ENCODE data around the gene CSTF1.

CSTF1 gene

DNA sequence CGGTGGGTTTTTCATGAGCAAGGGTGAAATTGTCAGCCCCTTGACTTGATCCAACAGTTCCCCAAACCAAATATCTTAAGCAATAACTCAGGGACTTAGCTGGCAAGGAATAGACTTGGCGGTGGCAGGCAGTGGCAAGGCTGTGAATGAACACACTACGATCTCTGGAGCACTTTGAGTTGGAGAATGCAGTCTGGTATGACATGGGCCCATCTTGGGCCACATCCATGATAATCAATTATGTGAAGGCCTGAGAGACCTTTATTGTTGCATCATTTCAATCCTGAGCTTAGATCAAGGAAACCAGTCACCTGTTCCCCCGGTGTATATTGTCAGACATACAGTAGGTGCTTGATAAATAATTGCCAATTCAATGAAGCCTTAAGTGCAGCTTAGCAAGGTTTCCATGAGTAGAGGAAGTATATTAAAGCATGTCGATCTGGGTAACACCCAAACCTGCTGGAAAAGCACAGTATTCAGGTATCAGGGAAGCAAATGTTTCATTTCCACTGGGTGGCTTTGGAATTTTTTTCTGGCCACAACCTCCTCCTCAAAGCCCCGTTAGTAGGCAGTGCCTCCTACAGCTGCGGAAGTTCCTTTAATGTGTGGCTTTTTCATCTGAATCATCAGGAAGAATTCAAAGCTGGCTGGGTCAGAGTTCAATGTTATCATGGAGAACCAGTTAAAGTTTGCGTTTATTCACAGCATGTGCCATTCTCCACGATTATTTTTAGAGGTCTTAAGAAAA is 29.8 kb downstream of the CSTF1 start:
- DNase-seq, result peak; percentile 86
- in situ Hi-C loops (cut with HindIII; ENCODE audit: low pct_ligation_motif_present, low pct_unique_long_range_greater_than_20kb, low sequenced_read_pairs), result no loop called here

GRCh38 chr20:56422824-56423189 is 30.4 kb downstream of the CSTF1 start:
- DNase-seq, result no peak
- in situ Hi-C loops (cut with HindIII; ENCODE audit: low pct_ligation_motif_present, low pct_unique_long_range_greater_than_20kb, low sequenced_read_pairs), result no loop called here

DNA sequence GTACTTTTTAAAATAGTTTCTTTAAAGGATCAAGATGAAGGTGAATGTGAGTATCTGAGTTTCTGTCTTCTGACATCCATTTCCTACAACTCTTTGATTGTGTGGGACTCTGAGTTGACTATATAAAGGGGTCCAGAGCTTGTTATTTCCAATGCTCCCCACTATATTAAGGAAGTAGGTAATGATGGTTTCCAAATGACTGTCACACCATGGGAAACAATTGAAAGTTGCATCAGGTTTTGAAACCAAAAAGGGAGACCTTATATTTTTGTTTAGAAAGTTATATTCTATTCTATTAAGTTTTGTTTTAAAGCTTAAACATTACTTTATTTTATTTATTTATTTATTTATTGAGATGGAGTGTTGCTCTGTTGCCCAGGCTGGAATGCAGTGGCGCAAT is 30.8 kb downstream of the CSTF1 start:
- in situ Hi-C loops (cut with HindIII; ENCODE audit: low pct_ligation_motif_present, low pct_unique_long_range_greater_than_20kb, low sequenced_read_pairs), result no loop called here
- no peak for DNase-seq

DNA sequence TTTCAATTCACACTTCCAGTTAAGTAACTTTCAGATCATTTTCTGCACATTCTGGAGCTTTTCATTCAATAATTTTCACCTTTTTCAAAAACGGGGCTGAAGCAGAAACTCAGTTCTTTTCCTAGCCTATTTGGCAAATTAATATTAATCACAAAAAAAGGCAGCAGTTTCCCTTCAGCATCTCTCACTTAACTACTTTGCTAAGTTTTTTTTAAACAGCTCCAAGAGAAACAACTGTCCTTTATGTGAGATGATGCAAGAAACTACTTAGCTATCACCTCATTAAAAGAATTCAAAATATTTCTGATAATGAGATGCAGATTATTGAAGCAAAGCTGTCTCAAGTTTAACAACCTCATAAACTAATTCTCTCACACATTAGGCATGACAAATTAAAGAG is 31.4 kb downstream of the CSTF1 start:
- no peak for DNase-seq
- in situ Hi-C loops (cut with HindIII; ENCODE audit: low pct_ligation_motif_present, low pct_unique_long_range_greater_than_20kb, low sequenced_read_pairs), result no loop called here

GRCh38 chr20:56424931-56425330 is 32.5 kb downstream of the CSTF1 start:
- in situ Hi-C loops (cut with HindIII; ENCODE audit: low pct_ligation_motif_present, low pct_unique_long_range_greater_than_20kb, low sequenced_read_pairs), result no loop called here
- DNase-seq, result no peak

- DNase-seq, result no peak
- in situ Hi-C loops (cut with HindIII; ENCODE audit: low pct_ligation_motif_present, low pct_unique_long_range_greater_than_20kb, low sequenced_read_pairs), result no loop called here
These were observed 33.6 kb downstream of the CSTF1 start for GRCh38 chr20:56426026-56426425.

GRCh38 chr20:56426926-56427325 is 34.5 kb downstream of the CSTF1 start:
- no peak for DNase-seq
- in situ Hi-C loops (cut with HindIII; ENCODE audit: low pct_ligation_motif_present, low pct_unique_long_range_greater_than_20kb, low sequenced_read_pairs), result no loop called here

DNA sequence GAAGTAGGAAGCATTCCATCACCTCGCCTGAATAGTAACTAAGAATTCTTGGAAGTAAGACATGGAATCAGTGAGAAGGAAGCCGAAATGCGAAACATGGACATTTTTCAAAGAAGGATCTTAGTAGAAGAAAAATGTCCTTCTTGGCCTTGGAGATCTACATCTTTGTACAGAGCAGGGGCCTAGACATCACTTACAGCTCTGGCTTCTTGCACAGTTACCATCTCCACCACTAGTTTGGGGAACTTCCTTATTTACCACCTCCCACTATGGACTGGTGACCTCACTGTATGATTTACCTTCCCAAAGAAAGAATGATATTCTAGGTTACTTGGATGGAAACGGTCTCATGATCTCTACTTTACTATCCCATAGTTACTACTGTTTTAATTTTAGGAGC is 35.4 kb downstream of the CSTF1 start:
- in situ Hi-C loops (cut with HindIII; ENCODE audit: low pct_ligation_motif_present, low pct_unique_long_range_greater_than_20kb, low sequenced_read_pairs), result no loop called here
- DNase-seq, result no peak

- in situ Hi-C loops (cut with HindIII; ENCODE audit: low pct_ligation_motif_present, low pct_unique_long_range_greater_than_20kb, low sequenced_read_pairs), result no loop called here
- DNase-seq, result no peak
These were observed 36.0 kb downstream of the CSTF1 start for GRCh38 chr20:56428410-56428809.

- in situ Hi-C loops (cut with HindIII; ENCODE audit: low pct_ligation_motif_present, low pct_unique_long_range_greater_than_20kb, low sequenced_read_pairs), result no loop called here
- DNase-seq, result no peak
These were observed 36.4 kb downstream of the CSTF1 start for GRCh38 chr20:56428881-56429280.

DNA sequence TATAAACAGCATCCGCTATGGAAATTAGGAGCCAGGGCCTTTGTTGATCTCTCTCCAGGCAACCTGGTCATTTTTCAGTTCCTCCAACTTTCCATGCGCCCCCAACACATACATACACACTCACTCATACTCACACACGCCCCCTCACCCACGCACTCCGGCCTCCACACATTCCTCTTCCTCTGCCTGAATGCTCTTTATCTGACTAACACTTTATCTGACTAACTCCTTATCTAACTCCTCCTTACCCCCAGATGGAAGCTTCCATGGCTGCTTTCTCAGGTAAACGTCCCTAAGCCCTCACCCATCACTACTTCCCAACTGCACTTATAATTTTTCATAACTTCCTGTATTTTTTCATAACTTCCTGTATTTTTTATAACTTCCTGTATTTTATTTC is 37.1 kb downstream of the CSTF1 start:
- in situ Hi-C loops (cut with HindIII; ENCODE audit: low pct_ligation_motif_present, low pct_unique_long_range_greater_than_20kb, low sequenced_read_pairs), result no loop called here

GRCh38 chr20:56429941-56430340 is 37.5 kb downstream of the CSTF1 start:
- in situ Hi-C loops (cut with HindIII; ENCODE audit: low pct_ligation_motif_present, low pct_unique_long_range_greater_than_20kb, low sequenced_read_pairs), result no loop called here

More for the DNA sequence above, 37.1 kb downstream of the CSTF1 start:
- DNase-seq, result no peak

DNA sequence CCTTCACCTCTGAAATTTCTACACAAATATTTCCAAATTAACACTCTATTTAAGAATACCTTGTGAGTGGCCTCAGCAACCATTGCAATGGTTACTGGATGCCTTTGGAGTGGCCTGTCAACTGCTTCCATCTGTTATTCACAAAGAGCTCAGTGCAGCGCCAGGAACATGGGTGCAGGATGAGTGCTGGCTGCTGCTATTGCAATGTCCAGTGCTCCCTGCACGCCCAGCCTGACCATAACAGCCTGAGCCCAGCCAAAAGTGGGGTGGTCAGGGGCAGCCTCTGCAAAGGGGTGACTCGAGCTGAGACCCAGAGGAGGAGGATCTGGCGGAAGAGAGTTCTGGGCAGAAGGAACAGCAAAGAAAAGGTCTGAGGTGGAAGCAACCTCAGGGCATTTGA is 38.0 kb downstream of the CSTF1 start:
- DNase-seq, result no peak
- in situ Hi-C loops (cut with HindIII; ENCODE audit: low pct_ligation_motif_present, low pct_unique_long_range_greater_than_20kb, low sequenced_read_pairs), result no loop called here

More at GRCh38 chr20:56429941-56430340, 37.5 kb downstream of the CSTF1 start:
- DNase-seq, result no peak

- DNase-seq, result no peak
- in situ Hi-C loops (cut with HindIII; ENCODE audit: low pct_ligation_motif_present, low pct_unique_long_range_greater_than_20kb, low sequenced_read_pairs), result no loop called here
These were observed 38.5 kb downstream of the CSTF1 start for GRCh38 chr20:56430957-56431356.

GRCh38 chr20:56431471-56431870 is 39.0 kb downstream of the CSTF1 start:
- in situ Hi-C loops (cut with HindIII; ENCODE audit: low pct_ligation_motif_present, low pct_unique_long_range_greater_than_20kb, low sequenced_read_pairs), result no loop called here
- DNase-seq, result no peak

DNA sequence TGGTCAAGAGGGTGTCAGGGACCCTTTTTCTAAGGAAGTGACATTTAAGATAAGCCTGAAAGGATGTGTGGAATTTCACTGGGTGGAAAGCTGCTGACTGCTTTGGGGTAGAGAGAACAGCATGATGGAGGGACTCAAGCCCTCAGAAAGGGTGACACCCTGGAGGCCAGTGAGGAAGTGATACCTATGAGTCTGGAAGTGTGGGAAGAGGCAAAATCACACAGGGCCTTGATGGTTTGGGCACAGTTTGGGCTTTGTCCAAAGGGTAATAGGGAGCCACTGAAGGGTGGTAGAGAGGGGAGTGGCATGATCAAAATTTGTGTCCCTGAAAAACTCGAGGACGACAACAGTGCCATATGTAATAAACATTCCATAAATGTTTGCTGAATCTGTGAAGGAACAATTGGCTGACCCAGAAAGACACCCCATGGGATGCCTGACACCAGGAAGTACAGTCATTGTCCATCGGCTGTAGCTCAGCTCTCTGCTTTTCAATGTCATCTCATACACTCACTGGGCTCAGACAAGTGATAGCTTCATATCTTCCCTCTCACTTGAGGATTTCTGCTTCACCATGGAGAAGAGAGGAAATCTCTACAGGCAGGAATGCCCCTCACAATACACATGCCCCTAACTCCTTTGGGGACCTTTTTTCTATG is 40.9 kb downstream of the CSTF1 start:
- no peak for DNase-seq
- in situ Hi-C loops (cut with HindIII; ENCODE audit: low pct_ligation_motif_present, low pct_unique_long_range_greater_than_20kb, low sequenced_read_pairs), result no loop called here

- in situ Hi-C loops (cut with HindIII; ENCODE audit: low pct_ligation_motif_present, low pct_unique_long_range_greater_than_20kb, low sequenced_read_pairs), result no loop called here
- DNase-seq, result no peak
These were observed 41.4 kb downstream of the CSTF1 start for GRCh38 chr20:56433880-56434255.

DNA sequence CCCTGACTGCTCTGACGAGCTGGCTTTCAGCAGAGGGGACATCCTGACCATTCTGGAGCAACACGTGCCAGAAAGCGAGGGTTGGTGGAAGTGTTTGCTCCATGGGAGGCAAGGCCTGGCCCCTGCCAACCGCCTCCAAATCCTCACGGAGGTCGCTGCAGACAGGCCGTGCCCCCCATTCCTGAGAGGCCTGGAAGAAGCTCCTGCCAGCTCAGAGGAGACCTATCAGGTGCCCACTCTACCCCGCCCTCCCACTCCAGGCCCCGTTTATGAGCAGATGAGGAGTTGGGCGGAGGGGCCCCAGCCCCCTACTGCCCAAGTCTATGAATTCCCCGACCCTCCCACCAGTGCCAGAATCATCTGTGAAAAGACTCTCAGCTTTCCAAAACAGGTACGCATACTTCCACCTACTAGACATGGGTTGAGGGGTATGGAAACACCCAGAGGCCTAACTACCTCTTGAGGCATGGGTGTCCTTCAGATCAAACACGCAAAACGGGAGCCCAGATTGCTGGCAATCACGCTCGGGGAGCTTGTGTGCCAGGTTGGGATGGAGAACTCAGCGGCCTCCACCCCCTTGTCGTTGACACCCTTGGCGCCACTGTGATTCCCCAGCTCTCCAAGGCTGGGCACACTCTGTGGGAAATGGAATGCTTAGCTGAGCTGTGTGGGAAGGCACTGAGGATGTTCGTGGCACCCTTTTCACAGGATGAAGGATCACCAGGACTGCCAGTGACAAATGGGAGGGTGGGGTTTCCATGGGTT is 44.9 kb downstream of the CSTF1 start:
- in situ Hi-C loops (cut with HindIII; ENCODE audit: low pct_ligation_motif_present, low pct_unique_long_range_greater_than_20kb, low sequenced_read_pairs), result no loop called here
- DNase-seq, result no peak

GRCh38 chr20:56438284-56438683 is 45.8 kb downstream of the CSTF1 start:
- in situ Hi-C loops (cut with HindIII; ENCODE audit: low pct_ligation_motif_present, low pct_unique_long_range_greater_than_20kb, low sequenced_read_pairs), result no loop called here
- DNase-seq, result no peak
